Vagina (tissue), 2 donors: ENCODE measurements around the gene FSIP1.

Experiments
- POLR2A ChIP-seq, 2 donors: fragments of 450-650 bp; IDR thresholded peaks; one replicate each; pipeline ENCODE4 v1.6.1; 2017; ENCODE audit warnings: antibody characterized with exemption in 2 of 2, mild to moderate bottlenecking in 2 of 2, moderate library complexity in 2 of 2
- POLR2AphosphoS5 ChIP-seq, 2 donors: sonication (generic); formaldehyde crosslinking; IDR thresholded peaks; one replicate each; pipeline ENCODE4 v1.9.0; 2017; ENCODE audit warnings: antibody characterized with exemption in 2 of 2, mild to moderate bottlenecking in 2 of 2, low read depth in 1 of 2; ENCODE audit not compliant: insufficient read depth in 1 of 2
- TF ChIP-seq, protein P1 (sequence below), 3 experiments: fragments of 450-650 bp in 2 of 3; fragments of 200-600 bp in 1 of 3; sonication (generic) in 1 of 3; IDR thresholded peaks; one replicate each; pipeline ENCODE4 v1.5.1; 2017 to 2019; ENCODE audit warnings: antibody characterized with exemption in 3 of 3, mild to moderate bottlenecking in 2 of 3, moderate library complexity in 2 of 3

GRCh38 chr15:39657668-39658067 lies 125.0 kb downstream of the FSIP1 start:
- TF ChIP-seq, protein P1, sequence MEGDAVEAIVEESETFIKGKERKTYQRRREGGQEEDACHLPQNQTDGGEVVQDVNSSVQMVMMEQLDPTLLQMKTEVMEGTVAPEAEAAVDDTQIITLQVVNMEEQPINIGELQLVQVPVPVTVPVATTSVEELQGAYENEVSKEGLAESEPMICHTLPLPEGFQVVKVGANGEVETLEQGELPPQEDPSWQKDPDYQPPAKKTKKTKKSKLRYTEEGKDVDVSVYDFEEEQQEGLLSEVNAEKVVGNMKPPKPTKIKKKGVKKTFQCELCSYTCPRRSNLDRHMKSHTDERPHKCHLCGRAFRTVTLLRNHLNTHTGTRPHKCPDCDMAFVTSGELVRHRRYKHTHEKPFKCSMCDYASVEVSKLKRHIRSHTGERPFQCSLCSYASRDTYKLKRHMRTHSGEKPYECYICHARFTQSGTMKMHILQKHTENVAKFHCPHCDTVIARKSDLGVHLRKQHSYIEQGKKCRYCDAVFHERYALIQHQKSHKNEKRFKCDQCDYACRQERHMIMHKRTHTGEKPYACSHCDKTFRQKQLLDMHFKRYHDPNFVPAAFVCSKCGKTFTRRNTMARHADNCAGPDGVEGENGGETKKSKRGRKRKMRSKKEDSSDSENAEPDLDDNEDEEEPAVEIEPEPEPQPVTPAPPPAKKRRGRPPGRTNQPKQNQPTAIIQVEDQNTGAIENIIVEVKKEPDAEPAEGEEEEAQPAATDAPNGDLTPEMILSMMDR (IDR thresholded peaks at IDR 0.05): no peak
- TF ChIP-seq POLR2A (IDR thresholded peaks at IDR 0.05) (no peak), POLR2AphosphoS5 (IDR thresholded peaks at IDR 0.05; ENCODE audit: insufficient read depth in 1 of 2, low read depth in 1 of 2) (no peak)
